Kidney (tissue), 14 donors: ENCODE results near the gene PGAP6. TPM values are rescaled to one million over a fixed set of nuclear protein-coding genes. Genes with fewer than 3 reads are reported as not detected.
"Not testable (repeated sequence)": the region's sequence is repeated elsewhere in the genome, so short reads cannot be mapped to it uniquely, and the experiment has no call there.

ENCODE experiments used
- DNase-seq, 5 donors: peaks; one replicate each; pipeline ENCODE4 v3.0.0-alpha.2; 2013 to 2020
- FAIRE-seq: peaks from 2 replicates; lab custom pipeline; 2012; peaks lifted over from hg19 to GRCh38; lab: Jason Lieb, UNC
- H3K27ac ChIP-seq, 2 donors: one replicate each; pipeline ENCODE4 v1.7.0; 2013; ENCODE audit warnings: low read depth in 2 of 2, low read length in 2 of 2, inconsistent platforms in 1 of 2
- H3K27me3 ChIP-seq: one replicate; pipeline ENCODE4 v1.7.1; 2013; ENCODE audit warnings: low read length, inconsistent platforms; ENCODE audit not compliant: control insufficient read depth, insufficient read depth
- H3K36me3 ChIP-seq, 3 donors: one replicate each; pipeline versions ENCODE4 v1.7.0 to v1.7.1; 2013; ENCODE audit warnings: low read length in 3 of 3, control low read depth in 1 of 3, inconsistent platforms in 1 of 3; ENCODE audit not compliant: insufficient read depth in 3 of 3, control insufficient read depth in 2 of 3
- H3K4me1 ChIP-seq, 3 donors: one replicate each; pipeline versions ENCODE4 v1.7.0 to v1.7.1; 2013; ENCODE audit warnings: low read length in 3 of 3, inconsistent platforms in 1 of 3, low read depth in 1 of 3; ENCODE audit not compliant: control insufficient read depth in 2 of 3, insufficient read depth in 2 of 3
- H3K4me3 ChIP-seq, 3 donors: one replicate each; pipeline versions ENCODE4 v1.7.0 to v1.8.1; 2013; ENCODE audit warnings: low read length in 3 of 3, control low read depth in 1 of 3, inconsistent platforms in 1 of 3
- H3K9ac ChIP-seq, 3 donors: one replicate each; pipeline versions ENCODE4 v1.7.0 to v1.7.1; 2013; ENCODE audit warnings: low read length in 3 of 3, control low read depth in 1 of 3, inconsistent platforms in 1 of 3
- H3K9me3 ChIP-seq, 3 donors: one replicate each; pipeline versions ENCODE4 v1.7.0 to v1.7.1; 2013; ENCODE audit warnings: low read length in 3 of 3, control low read depth in 1 of 3, inconsistent platforms in 1 of 3; ENCODE audit not compliant: control insufficient read depth in 2 of 3, insufficient read depth in 1 of 3
- intact Hi-C: fragments of 100-400 bp; cut with DNase I; formaldehyde crosslinking; loops from one replicate; pipeline ENCODE4 v1.11.1; 2022
- polyA plus RNA-seq: library from polyadenylated mRNA; stranded (reverse); fragments of 350-450 nt; fragmentation: Illumina TruSeq; extraction: RNeasy Lipid Tissue Mini Kit (QIAGEN cat#74804); gene quantifications from one replicate; pipeline ENCODE4 v1.2.3, GENCODE V29; 2014; ENCODE audit warnings: low read depth, low replicate concordance; ENCODE audit not compliant: insufficient read depth
- total RNA-seq: library from RNA; stranded (reverse); fragmentation: NEBNext Ultra II Directional; extraction: Animal tissue kit (Norgen Biotek cat#: 25700); gene quantifications from one replicate; pipeline ENCODE4 v1.2.1, GENCODE V29; 2021
- TF ChIP-seq, protein P1 (sequence below): IDR thresholded peaks from 3 replicates; pipeline ENCODE4 v1.5.1; 2012; ENCODE audit warnings: mild to moderate bottlenecking, moderate library complexity, borderline replicate concordance; ENCODE audit not compliant: insufficient read depth; ENCODE audit errors: extremely low read depth
- donor health status: control.
- donor health status: control.
- donor health status: control.
- donor health status: control.
- donor health status: control.
- donor health status: DM: yes; HTN: yes; CAD: no.
- donor health status: Normal renal cell carcinoma (clear cell type).

PGAP6 gene
- total and polyA plus RNA-seq, 2 donors from 2014 or later, result 65.0 to 144 TPM

DNA sequence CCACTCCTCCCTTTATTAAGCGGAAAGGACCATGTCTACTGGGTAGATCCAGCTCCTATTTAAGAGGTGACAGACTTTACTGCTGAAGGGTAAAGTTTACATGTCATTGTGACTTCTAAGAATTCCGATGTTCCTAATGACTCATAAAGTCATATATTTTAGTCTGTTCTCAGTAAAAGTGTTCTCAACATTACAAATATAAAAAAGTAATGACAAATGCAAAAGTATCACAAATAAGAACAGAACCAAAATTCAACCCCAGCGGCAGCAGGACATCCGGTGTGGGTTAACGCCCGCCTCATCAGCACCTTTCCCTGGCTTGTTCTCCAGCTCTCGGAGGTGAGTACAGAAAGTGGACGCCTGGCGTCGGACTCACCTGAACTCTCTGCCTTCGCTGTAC, 36.0 kb downstream of the PGAP6 start:
- TF ChIP-seq, protein P1, sequence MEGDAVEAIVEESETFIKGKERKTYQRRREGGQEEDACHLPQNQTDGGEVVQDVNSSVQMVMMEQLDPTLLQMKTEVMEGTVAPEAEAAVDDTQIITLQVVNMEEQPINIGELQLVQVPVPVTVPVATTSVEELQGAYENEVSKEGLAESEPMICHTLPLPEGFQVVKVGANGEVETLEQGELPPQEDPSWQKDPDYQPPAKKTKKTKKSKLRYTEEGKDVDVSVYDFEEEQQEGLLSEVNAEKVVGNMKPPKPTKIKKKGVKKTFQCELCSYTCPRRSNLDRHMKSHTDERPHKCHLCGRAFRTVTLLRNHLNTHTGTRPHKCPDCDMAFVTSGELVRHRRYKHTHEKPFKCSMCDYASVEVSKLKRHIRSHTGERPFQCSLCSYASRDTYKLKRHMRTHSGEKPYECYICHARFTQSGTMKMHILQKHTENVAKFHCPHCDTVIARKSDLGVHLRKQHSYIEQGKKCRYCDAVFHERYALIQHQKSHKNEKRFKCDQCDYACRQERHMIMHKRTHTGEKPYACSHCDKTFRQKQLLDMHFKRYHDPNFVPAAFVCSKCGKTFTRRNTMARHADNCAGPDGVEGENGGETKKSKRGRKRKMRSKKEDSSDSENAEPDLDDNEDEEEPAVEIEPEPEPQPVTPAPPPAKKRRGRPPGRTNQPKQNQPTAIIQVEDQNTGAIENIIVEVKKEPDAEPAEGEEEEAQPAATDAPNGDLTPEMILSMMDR, result no peak
- FAIRE-seq (no peak), DNase-seq (no peak)
- intact Hi-C loops, result no loop called here
- H3K9ac ChIP-seq, result no peak overlapping the region
- H3K27ac ChIP-seq, result no peak overlapping the region
- no peak overlapping the region for H3K4me3 ChIP-seq
- H3K36me3 ChIP-seq, result peaks cover 0 to 9% (median 6%) of the 10 kb centered on the region in 3 donors
- peaks cover 0 to 4% (median 0%) of the 10 kb centered on the region in 3 donors for H3K4me1 ChIP-seq
- H3K27me3 ChIP-seq, result no peaks in the 10 kb centered on the region
- no peaks in the 10 kb centered on the region for H3K9me3 ChIP-seq

DNA sequence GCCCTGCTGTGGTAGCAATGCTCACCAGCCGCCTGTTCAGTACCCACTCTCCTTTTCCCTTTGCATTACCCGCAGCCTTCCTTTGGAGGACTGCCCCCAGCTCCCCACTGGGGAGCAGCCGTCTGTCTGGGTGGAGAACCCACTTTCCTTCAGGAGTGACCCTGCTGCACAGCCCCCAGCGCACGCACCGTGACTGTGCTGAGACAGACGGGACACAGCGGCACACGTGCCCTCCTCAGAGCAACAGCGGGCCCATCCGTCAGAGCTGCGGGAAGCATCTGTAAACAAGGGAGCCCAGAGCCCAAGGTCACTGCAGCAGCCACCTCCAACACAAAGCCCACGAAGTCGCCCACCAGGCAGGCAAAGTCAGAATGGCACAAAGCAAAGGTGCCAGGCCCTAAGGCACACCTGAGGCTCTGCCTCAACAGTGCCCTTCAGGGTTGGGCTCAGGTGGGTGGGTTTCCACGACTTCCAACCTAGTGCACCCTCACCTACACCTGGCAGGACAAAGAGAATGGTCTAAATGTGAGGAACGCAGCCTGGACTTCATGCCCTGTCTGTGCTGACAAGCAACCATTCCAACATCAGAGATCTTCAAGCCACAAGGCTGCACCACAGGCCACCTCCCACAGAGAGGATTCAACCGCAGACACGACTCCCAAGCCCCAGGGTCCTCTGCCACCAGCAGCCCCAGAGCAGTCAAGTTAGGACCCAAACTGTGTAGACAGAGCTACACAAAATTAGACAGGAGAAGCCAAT, 39.1 kb downstream of the PGAP6 start:
- no peak overlapping the region for H3K4me3 ChIP-seq
- FAIRE-seq, result no peak
- TF ChIP-seq, protein P1, result no peak
- no peak overlapping the region for H3K9ac ChIP-seq
- H3K27ac ChIP-seq, result no peak overlapping the region
- H3K27me3 ChIP-seq, result no peaks in the 10 kb centered on the region
- H3K9me3 ChIP-seq, result no peaks in the 10 kb centered on the region
- H3K36me3 ChIP-seq, result peaks cover 0 to 9% (median 0%) of the 10 kb centered on the region in 3 donors
- peaks cover 0 to 2% (median 0%) of the 10 kb centered on the region in 3 donors for H3K4me1 ChIP-seq
- intact Hi-C loops, result no loop called here
- no peak for DNase-seq

DNA sequence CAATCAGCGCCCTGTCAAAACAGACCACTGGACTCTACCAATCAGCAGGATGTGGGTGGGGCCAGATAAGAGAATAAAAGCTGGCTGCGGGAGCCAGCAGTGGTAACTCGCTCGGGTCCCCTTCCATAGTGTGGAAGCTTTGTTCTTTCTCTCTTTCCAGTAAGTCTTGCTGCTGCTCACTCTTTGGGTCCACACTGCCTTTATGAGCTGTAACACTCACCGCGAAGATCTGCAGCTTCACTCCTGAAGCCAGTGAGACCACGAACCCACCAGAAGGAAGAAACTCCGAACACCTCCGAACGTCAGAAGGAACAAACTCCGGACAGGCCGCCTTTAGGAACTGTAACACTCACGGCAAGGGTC, 39.8 kb downstream of the PGAP6 start:
- H3K9me3 ChIP-seq, H3K27me3 ChIP-seq, H3K9ac ChIP-seq, intact Hi-C loops, DNase-seq, H3K4me1 ChIP-seq, FAIRE-seq, H3K36me3 ChIP-seq, H3K4me3 ChIP-seq, H3K27ac ChIP-seq: not testable (repeated sequence)

DNA sequence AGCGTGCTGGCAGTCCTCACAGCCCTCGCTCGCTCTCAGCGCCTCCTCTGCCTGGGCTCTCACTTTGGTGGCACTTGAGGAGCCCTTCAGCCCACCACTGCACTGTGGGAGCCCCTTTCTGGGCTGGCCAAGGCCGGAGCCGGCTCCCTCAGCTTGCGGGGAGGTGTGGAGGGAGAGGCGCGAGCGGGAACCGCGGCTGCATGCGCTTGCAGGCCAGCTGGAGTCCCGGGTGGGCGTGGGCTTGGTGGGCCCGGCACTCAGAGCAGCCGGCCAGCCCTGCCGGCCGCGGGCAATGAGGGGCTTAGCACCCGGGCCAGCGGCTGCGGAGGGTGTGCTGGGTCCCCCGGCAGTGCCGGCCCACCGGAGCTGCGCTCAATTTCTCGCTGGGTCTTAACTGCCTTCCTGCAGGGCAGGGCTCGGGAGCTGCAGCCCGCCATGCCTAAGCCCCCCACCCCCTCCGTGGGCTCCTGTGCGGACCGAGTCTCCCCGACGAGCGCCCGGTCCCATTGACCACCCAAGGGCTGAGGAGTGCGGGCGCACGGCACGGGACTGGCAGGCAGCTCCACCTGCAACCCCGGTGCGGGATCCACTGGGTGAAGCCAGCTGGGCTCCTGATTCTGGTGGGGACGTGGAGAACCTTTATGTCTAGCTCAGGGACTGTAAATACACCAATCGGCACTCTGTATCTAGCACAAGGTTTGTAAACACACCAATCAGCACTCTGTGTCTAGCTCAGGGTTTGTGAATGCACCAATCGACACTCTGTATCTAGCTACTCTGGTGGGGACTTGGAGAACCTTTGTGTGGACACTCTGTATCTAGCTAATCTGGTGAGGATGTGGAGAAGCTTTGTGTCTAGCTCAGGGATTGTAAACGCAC, 40.4 kb downstream of the PGAP6 start:
- FAIRE-seq, H3K27me3 ChIP-seq, H3K36me3 ChIP-seq, intact Hi-C loops, H3K4me3 ChIP-seq, H3K4me1 ChIP-seq, H3K27ac ChIP-seq, H3K9ac ChIP-seq, H3K9me3 ChIP-seq, DNase-seq: not testable (repeated sequence)
